WTC11 (cell line): Measurements from ENCODE around the gene SNCAIP. TPM values are rescaled to one million over a fixed set of nuclear protein-coding genes. Genes with fewer than 3 reads are reported as not detected.

Source experiments
- ATAC-seq: fragments of 200-7000 bp; cut with Tn5 transposase; 2 replicates; pipeline ENCODE4 v1.10.0; 2021; ENCODE audit warnings: mild to moderate bottlenecking, moderate library complexity
- CTCF ChIA-PET: fragments of 300-600 bp; sonication (Branson Sonifier 250); formaldehyde crosslinking; loops from one replicate; lab custom pipeline; 2021; ENCODE audit warnings: antibody characterized with exemption; lab: Charles Lee
- POLR2A ChIA-PET: fragments of 350-600 bp; sonication (Branson Sonifier 250); formaldehyde crosslinking; loops from one replicate; lab custom pipeline; 2021; ENCODE audit warnings: antibody characterized with exemption; lab: Charles Lee
- DNase-seq: peaks from one replicate; pipeline ENCODE4 v3.0.0; 2021; ENCODE audit warnings: low spot score
- H3K27ac Mint-ChIP-seq: 2 replicates; pipeline ENCODE4 v1.8.0; 2021; ENCODE audit warnings: mixed read lengths
- H3K27me3 Mint-ChIP-seq: 2 replicates; pipeline ENCODE4 v1.8.0; 2021; ENCODE audit warnings: low read depth, mild to moderate bottlenecking, moderate library complexity, mixed read lengths
- H3K36me3 Mint-ChIP-seq: 2 replicates; pipeline ENCODE4 v1.8.0; 2021; ENCODE audit warnings: mixed read lengths
- H3K4me1 Mint-ChIP-seq: 2 replicates; pipeline ENCODE4 v1.8.0; 2022; ENCODE audit warnings: mixed read lengths
- H3K4me3 Mint-ChIP-seq: 2 replicates; pipeline ENCODE4 v1.8.0; 2021; ENCODE audit warnings: mild to moderate bottlenecking, moderate library complexity, mixed read lengths
- H3K9me3 Mint-ChIP-seq: 2 replicates; pipeline ENCODE4 v1.8.0; 2021; ENCODE audit warnings: mixed read lengths
- ATF6 ChIP-seq: sonication (generic); formaldehyde crosslinking; IDR thresholded peaks from 2 replicates; pipeline ENCODE4 v1.8.1; 2023; ENCODE audit warnings: mild to moderate bottlenecking, missing genetic modification reagents
- CTCF ChIP-seq: fragments of 200-600 bp; IDR thresholded peaks from 2 replicates; pipeline ENCODE4 v1.8.0; 2022; ENCODE audit warnings: antibody characterized with exemption
- E2F5 ChIP-seq: sonication (generic); formaldehyde crosslinking; IDR thresholded peaks from 2 replicates; pipeline ENCODE4 v1.8.1; 2022; ENCODE audit warnings: mild to moderate bottlenecking, moderate library complexity, missing genetic modification reagents
- FOXK1 ChIP-seq: sonication (generic); formaldehyde crosslinking; IDR thresholded peaks from 2 replicates; pipeline ENCODE4 v1.8.0; 2022; ENCODE audit warnings: mild to moderate bottlenecking, moderate library complexity, missing genetic modification reagents
- HMGA2 ChIP-seq: fragments of 250-450 bp; sonication (Bioruptor Pico); IDR thresholded peaks from 2 replicates; pipeline ENCODE4 v1.4.0; 2021; ENCODE audit warnings: mild to moderate bottlenecking, moderate library complexity
- STAT6 ChIP-seq: sonication (generic); formaldehyde crosslinking; conservative IDR thresholded peaks from 2 replicates; pipeline ENCODE4 v1.8.1; 2023; ENCODE audit warnings: mild to moderate bottlenecking, low read depth, missing genetic modification reagents, moderate library complexity
- USF2 ChIP-seq: sonication (generic); formaldehyde crosslinking; IDR thresholded peaks from 2 replicates; pipeline ENCODE4 v1.8.1; 2023; ENCODE audit warnings: mild to moderate bottlenecking, missing genetic modification reagents, moderate library complexity
- ZNF219 ChIP-seq: sonication (generic); formaldehyde crosslinking; IDR thresholded peaks from 2 replicates; pipeline ENCODE4 v1.8.0; 2023; ENCODE audit warnings: missing genetic modification reagents, mild to moderate bottlenecking, borderline replicate concordance
- ZNF232 ChIP-seq: sonication (generic); formaldehyde crosslinking; IDR thresholded peaks from 2 replicates; pipeline ENCODE4 v1.8.0; 2022; ENCODE audit warnings: mild to moderate bottlenecking, missing genetic modification reagents
- ZNF416 ChIP-seq: fragments of 250-450 bp; sonication (Bioruptor Pico); IDR thresholded peaks from 2 replicates; pipeline ENCODE4 v1.9.0; 2021; ENCODE audit warnings: mild to moderate bottlenecking, inconsistent platforms
- total RNA-seq: library from RNA; stranded (reverse); gene quantifications from 3 replicates; pipeline ENCODE4 v1.2.3, GENCODE V29; 2021
- TF ChIP-seq, protein P1 (sequence below): sonication (generic); formaldehyde crosslinking; IDR thresholded peaks from 2 replicates; pipeline ENCODE4 v1.8.1; 2022; ENCODE audit warnings: missing genetic modification reagents, borderline replicate concordance
- TF ChIP-seq, protein P2 (sequence below): sonication (generic); formaldehyde crosslinking; IDR thresholded peaks from 2 replicates; pipeline ENCODE4 v1.8.1; 2023; ENCODE audit warnings: mild to moderate bottlenecking, missing genetic modification reagents, borderline replicate concordance

SNCAIP gene
- total RNA-seq, 1 experiment from 2014 or later = 10.0 TPM

- TF ChIP-seq FOXK1 (CRISPR knock-in tag) (no peak), HMGA2 (CRISPR knock-in tag) (no peak)
Observed at GRCh38 chr5:122499585-122499984, 187.5 kb downstream of the SNCAIP start (continued).

DNA sequence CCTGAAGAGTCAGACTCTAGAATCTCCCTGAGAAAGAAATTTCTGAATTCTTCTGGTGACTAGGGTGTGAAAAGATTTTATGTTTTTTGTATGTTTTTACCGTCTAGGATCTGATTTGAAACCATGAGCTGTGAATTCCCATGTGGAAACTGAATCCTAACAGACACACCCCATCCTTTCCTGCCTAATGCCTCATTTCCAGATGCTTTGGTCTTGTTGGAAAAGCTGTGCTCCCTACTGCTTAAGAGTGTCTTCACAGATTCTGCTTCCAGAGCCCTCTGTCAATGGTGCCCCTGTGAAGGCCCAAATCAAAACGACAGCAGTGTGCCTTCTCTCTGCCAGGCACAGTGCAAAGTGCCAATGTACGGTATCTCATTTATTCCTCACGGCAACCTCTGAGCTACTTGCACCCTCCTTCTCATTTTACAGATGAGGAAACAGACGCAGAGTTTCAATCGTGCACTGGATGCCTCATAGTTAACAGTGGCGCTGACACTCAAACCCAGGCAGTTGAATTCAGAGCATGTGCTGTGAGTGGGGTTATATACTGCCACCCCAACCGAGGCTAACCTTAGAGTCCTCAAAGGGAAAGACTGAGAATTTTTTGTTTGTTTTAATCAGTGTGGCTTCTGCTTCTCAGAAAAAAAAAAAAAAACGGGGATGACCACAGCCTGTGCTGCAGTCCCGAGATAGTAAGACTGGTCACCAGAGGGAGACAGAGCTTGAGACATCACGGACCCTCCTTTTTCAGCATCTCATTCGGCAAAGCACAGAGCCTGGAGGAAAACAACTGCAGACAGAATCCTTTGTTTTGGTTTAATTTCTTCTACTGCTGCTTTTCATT is 188.4 kb downstream of the SNCAIP start:
- Mint-ChIP-seq H3K27ac (no peak overlapping the region), H3K4me3 (no peak overlapping the region), H3K36me3 (no peaks in the 10 kb centered on the region), H3K27me3 (no peaks in the 10 kb centered on the region), H3K9me3 (no peaks in the 10 kb centered on the region), H3K4me1 (peaks cover 33% of the 10 kb centered on the region)
- DNase-seq (peak; percentile 56), ATAC-seq (peak; percentile 91)
- ChIA-PET POLR2A (no interaction called here), CTCF (interaction anchor here (0.6 to 1.6 kb wide), 13 partner anchors 16 to 923 kb away, joined by 3 to 5 read pairs (median 3); no protein-coding TSS in a partner anchor)
- TF ChIP-seq STAT6 (CRISPR knock-in tag) = no peak
- peak; percentile 34; the same call in 1 of the 2 replicates for TF ChIP-seq CTCF
- TF ChIP-seq USF2 = no peak

- Mint-ChIP-seq H3K4me1 (peaks cover 33% of the 10 kb centered on the region), H3K36me3 (no peaks in the 10 kb centered on the region), H3K4me3 (no peak overlapping the region), H3K27ac (no peak overlapping the region), H3K27me3 (no peaks in the 10 kb centered on the region), H3K9me3 (no peaks in the 10 kb centered on the region)
- ChIA-PET POLR2A (no interaction called here), CTCF (interaction anchor here (0.6 to 1.6 kb wide), 10 partner anchors 15 to 922 kb away, joined by 3 to 5 read pairs (median 3); no protein-coding TSS in a partner anchor)
- ATAC-seq (peak; percentile 11), DNase-seq (no peak)
- TF ChIP-seq, protein P1, sequence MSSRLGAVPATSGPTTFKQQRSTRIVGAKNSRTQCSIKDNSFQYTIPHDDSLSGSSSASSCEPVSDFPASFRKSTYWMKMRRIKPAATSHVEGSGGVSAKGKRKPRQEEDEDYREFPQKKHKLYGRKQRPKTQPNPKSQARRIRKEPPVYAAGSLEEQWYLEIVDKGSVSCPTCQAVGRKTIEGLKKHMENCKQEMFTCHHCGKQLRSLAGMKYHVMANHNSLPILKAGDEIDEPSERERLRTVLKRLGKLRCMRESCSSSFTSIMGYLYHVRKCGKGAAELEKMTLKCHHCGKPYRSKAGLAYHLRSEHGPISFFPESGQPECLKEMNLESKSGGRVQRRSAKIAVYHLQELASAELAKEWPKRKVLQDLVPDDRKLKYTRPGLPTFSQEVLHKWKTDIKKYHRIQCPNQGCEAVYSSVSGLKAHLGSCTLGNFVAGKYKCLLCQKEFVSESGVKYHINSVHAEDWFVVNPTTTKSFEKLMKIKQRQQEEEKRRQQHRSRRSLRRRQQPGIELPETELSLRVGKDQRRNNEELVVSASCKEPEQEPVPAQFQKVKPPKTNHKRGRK (CRISPR knock-in tag) = 0 out of 2 replicates have a peak, but pooled peaks have one; percentile 21
- no peak for TF ChIP-seq ZNF416
Observed at GRCh38 chr5:122501089-122501435, 189.0 kb downstream of the SNCAIP start.

GRCh38 chr5:122507045-122507444 is 195.0 kb downstream of the SNCAIP start:
- CTCF ChIA-PET = interaction anchor here (0.8 to 1.0 kb wide), 2 partner anchors 9 kb away, joined by 3 to 5 read pairs; no protein-coding TSS in a partner anchor
- H3K27ac Mint-ChIP-seq = no peak overlapping the region
- H3K36me3 Mint-ChIP-seq = no peaks in the 10 kb centered on the region
- no peaks in the 10 kb centered on the region for H3K4me1 Mint-ChIP-seq
- ATAC-seq (no peak), DNase-seq (no peak)
- H3K9me3 Mint-ChIP-seq = no peaks in the 10 kb centered on the region
- H3K27me3 Mint-ChIP-seq = no peaks in the 10 kb centered on the region
- TF ChIP-seq ATF6 (no peak), E2F5 (CRISPR knock-in tag) (no peak), ZNF232 (CRISPR knock-in tag) (no peak), ZNF219 (CRISPR knock-in tag) (no peak)
- TF ChIP-seq, protein P2, sequence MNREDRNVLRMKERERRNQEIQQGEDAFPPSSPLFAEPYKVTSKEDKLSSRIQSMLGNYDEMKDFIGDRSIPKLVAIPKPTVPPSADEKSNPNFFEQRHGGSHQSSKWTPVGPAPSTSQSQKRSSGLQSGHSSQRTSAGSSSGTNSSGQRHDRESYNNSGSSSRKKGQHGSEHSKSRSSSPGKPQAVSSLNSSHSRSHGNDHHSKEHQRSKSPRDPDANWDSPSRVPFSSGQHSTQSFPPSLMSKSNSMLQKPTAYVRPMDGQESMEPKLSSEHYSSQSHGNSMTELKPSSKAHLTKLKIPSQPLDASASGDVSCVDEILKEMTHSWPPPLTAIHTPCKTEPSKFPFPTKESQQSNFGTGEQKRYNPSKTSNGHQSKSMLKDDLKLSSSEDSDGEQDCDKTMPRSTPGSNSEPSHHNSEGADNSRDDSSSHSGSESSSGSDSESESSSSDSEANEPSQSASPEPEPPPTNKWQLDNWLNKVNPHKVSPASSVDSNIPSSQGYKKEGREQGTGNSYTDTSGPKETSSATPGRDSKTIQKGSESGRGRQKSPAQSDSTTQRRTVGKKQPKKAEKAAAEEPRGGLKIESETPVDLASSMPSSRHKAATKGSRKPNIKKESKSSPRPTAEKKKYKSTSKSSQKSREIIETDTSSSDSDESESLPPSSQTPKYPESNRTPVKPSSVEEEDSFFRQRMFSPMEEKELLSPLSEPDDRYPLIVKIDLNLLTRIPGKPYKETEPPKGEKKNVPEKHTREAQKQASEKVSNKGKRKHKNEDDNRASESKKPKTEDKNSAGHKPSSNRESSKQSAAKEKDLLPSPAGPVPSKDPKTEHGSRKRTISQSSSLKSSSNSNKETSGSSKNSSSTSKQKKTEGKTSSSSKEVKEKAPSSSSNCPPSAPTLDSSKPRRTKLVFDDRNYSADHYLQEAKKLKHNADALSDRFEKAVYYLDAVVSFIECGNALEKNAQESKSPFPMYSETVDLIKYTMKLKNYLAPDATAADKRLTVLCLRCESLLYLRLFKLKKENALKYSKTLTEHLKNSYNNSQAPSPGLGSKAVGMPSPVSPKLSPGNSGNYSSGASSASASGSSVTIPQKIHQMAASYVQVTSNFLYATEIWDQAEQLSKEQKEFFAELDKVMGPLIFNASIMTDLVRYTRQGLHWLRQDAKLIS (CRISPR knock-in tag) = no peak
- TF ChIP-seq, all 79 proteins: peak for 0
- POLR2A ChIA-PET = no interaction called here
- H3K4me3 Mint-ChIP-seq = no peak overlapping the region
